Right ventricle myocardium inferior (tissue), 1 donor: ENCODE results near the gene DDA1. TPM values are rescaled to one million over a fixed set of nuclear protein-coding genes. Genes with fewer than 3 reads are reported as not detected.

Experiments
- ATAC-seq: fragments of 200-7000 bp; cut with Tn5 transposase; one replicate; pipeline ENCODE4 v1.9.1; 2020; ENCODE audit warnings: mild to moderate bottlenecking, moderate library complexity
- DNase-seq: peaks from one replicate; pipeline ENCODE4 v3.0.0; 2021; ENCODE audit errors: missing footprints
- intact Hi-C: fragments of 100-400 bp; cut with DNase I; formaldehyde crosslinking; loops from one replicate; pipeline ENCODE4 v1.11.0; 2022
- total RNA-seq: library from RNA; stranded (reverse); fragmentation: NEBNext Ultra II Directional; extraction: Animal tissue kit (Norgen Biotek cat#: 25700); gene quantifications from one replicate; pipeline ENCODE4 v1.2.1, GENCODE V29; 2021
- donor health status: DM: no; HTN: yes; CAD: no; lungs with severe emphysema.

The DDA1 gene
- total RNA-seq, 1 donor from 2014 or later, result 28.8 TPM

GRCh38 chr19:17324357-17325114 is 15.2 kb downstream of the DDA1 start:
- DNase-seq (no peak), ATAC-seq (no peak)
- intact Hi-C loops, result no loop called here

- intact Hi-C loops, result no loop called here
- ATAC-seq, result no peak
These were observed 15.8 kb downstream of the DDA1 start for GRCh38 chr19:17325133-17325532.

GRCh38 chr19:17325881-17326594 is 16.7 kb downstream of the DDA1 start:
- peak; percentile 67 for DNase-seq
- intact Hi-C loops, result no loop called here
- peak; percentile 11 for ATAC-seq

More at GRCh38 chr19:17325133-17325532, 15.8 kb downstream of the DDA1 start:
- DNase-seq, result no peak

- ATAC-seq (no peak), DNase-seq (no peak)
- intact Hi-C loops, result no loop called here
These were observed 17.2 kb downstream of the DDA1 start for GRCh38 chr19:17326595-17326966.

- intact Hi-C loops, result no loop called here
- no peak for ATAC-seq
- DNase-seq, result peak; percentile 37
These were observed 17.8 kb downstream of the DDA1 start for GRCh38 chr19:17327068-17327653.

GRCh38 chr19:17327654-17328516 is 18.5 kb downstream of the DDA1 start:
- DNase-seq (no peak), ATAC-seq (peak; percentile 21)
- intact Hi-C loops, result no loop called here

- no peak for DNase-seq
- intact Hi-C loops, result no loop called here
- no peak for ATAC-seq
These were observed 19.4 kb downstream of the DDA1 start for GRCh38 chr19:17328517-17329365.

- ATAC-seq (no peak), DNase-seq (no peak)
- intact Hi-C loops, result no loop called here
These were observed 20.3 kb downstream of the DDA1 start for GRCh38 chr19:17329366-17330261.

- ATAC-seq (no peak), DNase-seq (no peak)
- intact Hi-C loops, result no loop called here
These were observed 21.1 kb downstream of the DDA1 start for GRCh38 chr19:17330262-17331044.

GRCh38 chr19:17331045-17331558 is 21.7 kb downstream of the DDA1 start:
- intact Hi-C loops, result no loop called here
- ATAC-seq (no peak), DNase-seq (no peak)

GRCh38 chr19:17332360-17332676 is 23.0 kb downstream of the DDA1 start:
- DNase-seq (no peak), ATAC-seq (no peak)
- intact Hi-C loops, result no loop called here

- ATAC-seq (no peak), DNase-seq (no peak)
- intact Hi-C loops, result no loop called here
These were observed 23.6 kb downstream of the DDA1 start for GRCh38 chr19:17332677-17333581.

- intact Hi-C loops, result no loop called here
- ATAC-seq (no peak), DNase-seq (no peak)
These were observed 24.4 kb downstream of the DDA1 start for GRCh38 chr19:17333611-17334413.
